ENCODE measurements around the gene LRMDA.

- TF ChIP-seq CTCF (IDR thresholded peaks at IDR 0.05) (no peak), EP300 (IDR thresholded peaks at IDR 0.05) (no peak), POLR2AphosphoS5 (IDR thresholded peaks at IDR 0.05) (no peak)
Measured at GRCh38 chr10:76035206-76036110, 604.0 kb downstream of the LRMDA start.

Data from sigmoid colon (tissue), 4 donors.